NCI-H146 treated with DMSO at 0.1 percent for 48 hours (cell line): ENCODE data around the gene PADI4.
"Not testable (repeated sequence)": the region's sequence is repeated elsewhere in the genome, so short reads cannot be mapped to it uniquely, and the experiment has no call there.

ENCODE experiments used
- DNase-seq: peaks from one replicate; lab custom pipeline; 2025; ENCODE audit not compliant: unreplicated experiment; lab: John Stamatoyannopoulos, UW

PADI4 gene

DNA sequence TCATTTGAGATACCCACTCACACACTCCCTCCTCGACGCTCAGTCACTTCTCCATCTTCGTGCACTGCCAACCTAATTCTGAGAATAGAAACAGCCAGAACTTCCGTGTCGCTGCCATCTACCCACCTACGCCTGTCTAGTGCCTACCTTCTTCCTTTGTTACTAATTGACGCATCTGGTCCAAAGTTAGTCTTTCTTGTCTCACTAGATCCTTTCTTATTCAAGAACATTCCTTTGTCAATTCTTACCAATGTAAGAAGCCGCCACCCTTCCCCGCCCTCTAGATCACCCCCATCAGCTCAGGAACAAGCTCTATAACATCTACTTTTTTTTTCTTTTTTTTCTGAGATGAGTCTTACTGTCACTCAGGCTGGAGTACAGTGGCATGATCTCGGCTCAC lies 67.7 kb downstream of the PADI4 start:
- no peak for DNase-seq

DNA sequence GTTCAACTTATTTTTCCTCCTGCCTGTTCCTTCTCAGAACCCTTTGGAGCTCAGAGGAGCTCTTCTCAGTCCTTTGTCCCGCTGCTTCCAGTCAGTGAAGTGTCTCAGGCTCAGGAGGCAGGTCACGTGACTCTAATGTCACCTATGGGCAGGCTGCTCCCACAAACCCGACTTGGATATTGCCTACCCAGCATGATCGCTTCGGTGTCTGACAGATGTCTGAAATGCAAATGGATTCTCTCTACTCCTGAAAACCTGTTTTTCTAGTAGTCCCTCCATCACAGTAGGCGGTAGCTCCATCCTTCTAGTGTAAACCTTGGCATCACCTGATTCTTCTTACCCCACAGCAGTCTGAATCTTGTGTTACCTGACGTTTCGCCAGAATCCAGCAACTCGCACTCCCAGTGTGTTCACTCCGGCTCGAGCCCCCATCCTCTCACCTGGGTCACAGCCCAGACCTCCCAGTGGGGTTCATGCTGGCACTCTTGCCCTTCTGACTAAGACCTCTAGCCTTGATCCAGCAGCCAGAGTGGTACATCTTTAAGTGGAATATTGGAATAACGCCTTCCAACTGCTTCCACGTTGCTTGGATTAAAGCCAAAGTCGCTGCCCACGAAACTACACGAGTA lies 69.4 kb downstream of the PADI4 start:
- DNase-seq, result peak; percentile 1

DNA sequence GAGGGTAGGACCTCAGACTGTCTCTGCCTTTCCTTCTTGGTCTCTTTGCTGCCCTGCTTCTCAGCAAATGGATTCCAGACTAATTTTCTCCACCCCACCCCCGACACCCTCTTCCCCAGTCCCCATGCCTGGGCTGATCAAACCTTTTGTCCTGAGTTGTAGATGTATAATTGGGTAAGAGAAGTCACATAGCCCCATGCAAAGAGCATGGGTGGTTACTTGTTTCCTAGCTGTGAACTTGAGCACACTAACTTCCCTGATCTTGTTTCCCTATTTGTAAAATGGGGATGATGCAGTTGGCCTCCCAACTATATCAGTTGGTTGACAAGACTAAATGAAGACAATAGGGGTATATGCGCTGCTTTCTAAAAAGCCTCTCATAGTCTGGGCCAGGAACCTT lies 73.2 kb downstream of the PADI4 start:
- no peak for DNase-seq

DNA sequence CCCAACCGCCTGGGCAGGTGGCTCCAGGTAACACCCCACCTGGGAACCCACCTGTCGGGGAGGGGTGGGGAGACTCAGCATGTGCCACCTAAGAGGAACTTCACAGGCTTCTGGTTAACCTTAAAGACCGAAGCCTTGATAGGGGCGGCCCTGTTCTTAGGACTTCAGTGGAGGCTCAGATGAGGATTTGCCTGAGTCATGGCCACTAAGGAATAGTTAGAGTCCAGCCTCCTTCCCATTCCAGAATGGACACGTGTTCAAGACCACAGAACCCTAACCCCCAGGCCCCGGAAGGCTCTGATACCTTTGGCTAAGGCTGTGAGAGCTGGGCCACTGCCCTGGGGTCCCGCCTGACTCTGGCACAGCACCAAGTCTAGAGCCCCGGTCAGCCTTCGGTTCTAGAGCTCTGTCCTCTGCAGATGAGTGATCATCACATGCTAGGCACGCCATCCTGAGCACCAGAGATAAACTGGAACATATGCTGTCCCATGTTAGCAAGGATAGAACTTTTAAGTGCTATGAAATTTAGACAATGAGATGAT lies 84.3 kb downstream of the PADI4 start:
- no peak for DNase-seq

DNA sequence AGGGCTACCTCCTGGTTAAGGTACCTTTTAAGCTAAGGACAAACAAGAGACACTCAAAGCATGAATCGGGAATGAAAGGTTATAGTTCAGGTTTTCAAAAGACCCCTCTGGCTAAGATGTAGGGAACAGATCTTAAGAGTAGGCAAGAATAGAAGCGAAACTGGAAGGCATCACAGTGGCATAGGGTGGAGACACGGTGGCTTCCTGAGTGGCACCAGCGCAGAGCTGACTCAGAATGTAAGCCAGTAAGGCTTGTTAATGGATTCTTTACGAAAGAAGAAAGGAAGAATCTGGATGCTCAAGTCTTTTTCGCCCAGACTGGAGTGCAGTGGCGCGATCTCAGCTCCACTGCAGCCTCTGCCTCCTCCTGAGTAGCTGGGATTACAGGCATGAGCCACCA lies 85.2 kb downstream of the PADI4 start:
- no peak for DNase-seq

DNA sequence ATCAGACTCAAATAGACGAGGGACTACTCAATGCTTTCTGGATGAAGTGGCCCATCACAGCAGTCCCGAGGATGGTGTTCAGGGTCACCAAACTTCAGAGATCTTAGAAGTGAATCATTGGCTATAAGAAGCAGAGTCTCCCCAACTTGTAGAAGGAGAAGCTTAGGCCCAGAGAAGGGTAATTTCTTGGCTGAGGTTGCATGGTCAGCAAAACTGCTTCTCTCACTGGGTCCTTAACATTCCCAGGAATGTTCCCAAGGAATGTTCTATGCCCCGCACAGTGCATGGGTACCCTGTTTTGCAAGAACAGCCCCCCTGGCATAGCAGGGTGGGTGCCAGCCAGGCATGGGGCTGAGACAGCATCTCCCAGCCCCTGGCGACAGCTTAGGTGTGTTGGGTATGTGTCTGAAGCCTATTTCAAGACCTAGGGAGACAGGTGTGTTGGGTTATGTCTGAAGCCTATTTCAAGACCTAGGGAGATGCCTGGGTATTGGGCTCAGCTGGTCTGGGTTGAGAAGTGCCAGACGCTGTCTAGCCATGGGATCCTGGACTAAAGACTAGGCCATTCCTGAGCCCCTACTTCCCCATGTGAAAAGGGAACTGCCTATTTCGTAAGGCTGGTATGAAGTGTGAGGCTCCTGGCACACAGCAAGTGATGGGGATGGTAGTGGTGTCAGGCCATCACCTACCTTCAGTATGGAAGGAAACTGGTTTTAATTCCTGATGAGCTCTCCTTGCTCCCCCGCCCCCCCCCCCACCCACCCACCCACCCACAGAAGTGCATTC lies 90.1 kb downstream of the PADI4 start:
- DNase-seq, result no peak

DNA sequence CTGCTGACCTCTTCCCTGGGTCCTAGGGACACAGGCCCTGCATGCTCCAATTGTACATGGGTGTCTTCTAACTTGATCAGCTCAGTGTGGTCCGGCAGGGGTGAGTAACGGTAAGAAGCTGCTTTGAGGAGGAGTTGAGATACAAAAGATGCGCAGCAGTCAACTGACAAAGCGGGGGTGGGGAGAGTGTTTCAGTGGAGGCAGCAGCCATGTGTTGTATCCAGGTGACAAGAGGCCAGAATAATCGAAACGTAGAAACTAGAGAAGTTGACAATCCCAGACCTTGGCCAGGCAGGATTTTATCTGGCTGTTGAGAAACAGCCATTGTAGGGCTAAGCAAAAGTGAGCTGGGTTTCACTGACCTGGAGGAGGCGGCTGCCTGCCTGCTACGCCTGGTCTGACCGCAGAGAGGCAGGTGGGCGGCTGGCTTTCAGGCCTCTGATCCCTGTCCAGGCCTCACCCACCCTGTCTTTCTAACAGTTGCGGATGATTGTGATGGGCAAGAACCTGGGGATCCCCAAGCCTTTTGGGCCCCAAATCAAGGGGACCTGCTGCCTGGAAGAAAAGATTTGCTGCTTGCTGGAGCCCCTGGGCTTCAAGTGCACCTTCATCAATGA lies 92.8 kb downstream of the PADI4 start:
- no peak for DNase-seq

DNA sequence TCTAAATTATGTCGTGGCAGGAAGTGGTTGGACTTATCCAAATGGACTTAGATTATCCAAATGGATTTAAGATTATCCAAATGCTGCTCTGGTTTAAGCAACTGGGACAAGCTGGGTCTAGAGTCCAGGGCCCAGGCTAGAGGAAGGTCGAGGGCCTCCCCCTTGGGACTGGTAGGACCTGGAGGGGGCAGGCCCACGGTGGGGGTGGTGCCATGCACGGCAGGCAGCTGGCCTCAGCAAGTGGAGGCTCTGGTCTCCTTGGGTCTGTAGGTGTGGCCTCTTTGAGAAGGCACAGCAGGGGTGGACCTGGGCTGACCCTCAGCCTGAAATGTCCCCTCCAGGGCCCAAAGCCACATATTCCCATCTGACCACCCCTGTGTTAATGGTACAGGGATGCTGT lies 93.8 kb downstream of the PADI4 start:
- DNase-seq, result no peak

DNA sequence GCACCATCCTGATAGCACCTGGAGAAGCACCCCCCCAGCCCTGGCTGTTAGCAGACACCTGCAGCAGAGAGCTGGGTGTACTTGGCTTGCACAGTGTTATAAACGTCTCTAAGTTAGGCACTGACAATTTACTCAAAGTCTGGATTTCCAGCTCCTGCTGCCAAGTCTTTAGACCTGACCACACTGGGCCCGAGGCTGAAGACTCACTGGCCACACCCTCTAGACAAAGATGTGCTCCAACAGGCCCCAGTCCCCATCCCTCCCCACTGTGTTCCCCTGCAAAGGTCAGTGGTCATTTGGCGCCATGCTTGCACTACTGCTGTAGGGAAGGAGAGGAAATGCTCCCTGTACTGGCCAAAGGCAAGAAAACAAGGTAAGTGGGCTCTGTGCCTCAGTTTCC lies 95.1 kb downstream of the PADI4 start:
- no peak for DNase-seq

DNA sequence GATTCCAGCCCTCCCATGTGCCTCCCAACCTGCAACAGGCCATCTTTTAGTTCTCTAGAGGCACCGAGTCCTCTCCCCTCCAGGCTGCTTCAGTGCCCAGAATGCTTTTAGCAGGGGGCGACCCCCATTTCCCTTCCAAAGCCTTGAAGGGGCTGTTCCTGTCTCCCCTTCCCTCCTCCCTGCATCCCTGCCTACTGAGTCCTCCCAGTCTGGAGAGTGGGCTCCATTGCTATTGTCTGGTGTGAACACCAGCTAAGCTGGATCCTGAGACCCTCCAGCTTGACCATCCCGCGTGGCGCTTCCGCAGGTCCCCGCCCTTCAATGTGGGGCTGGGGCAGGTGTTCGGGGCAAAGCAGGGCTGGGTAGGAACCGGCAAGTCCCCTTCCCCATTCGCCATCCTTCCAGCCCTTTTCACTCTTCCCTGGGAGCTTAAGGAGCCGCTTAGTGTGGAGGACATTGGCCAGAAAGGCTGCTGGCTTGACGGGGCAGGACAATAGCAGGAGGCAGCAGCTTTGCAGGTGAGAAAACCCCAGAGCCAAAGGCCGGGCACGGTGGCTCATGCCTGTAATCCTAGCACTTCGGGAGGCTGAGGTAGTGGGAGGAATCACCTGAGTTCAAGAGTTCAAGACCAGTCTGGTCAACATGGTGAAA lies 96.2 kb downstream of the PADI4 start:
- DNase-seq, result no peak

DNA sequence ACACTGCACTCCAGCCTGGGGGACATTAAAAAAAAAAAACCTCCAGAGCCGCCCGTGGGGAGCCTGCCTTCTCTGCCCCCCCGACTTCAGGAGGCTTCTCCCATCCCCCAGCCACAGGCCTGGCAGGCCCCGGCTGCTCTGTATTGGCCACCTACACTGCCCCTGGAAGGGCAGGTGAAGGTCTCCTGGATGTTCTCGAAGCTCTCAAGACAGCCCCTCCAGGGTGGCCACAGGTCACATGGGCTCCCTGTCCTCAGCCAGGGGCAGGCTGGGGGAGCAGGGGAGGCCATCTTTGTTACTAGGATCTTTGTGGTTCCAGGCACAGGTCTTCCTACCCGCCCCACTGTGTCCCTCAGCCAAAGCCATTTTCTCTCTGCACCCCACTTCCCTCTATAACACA lies 96.8 kb downstream of the PADI4 start:
- DNase-seq, result no peak

DNA sequence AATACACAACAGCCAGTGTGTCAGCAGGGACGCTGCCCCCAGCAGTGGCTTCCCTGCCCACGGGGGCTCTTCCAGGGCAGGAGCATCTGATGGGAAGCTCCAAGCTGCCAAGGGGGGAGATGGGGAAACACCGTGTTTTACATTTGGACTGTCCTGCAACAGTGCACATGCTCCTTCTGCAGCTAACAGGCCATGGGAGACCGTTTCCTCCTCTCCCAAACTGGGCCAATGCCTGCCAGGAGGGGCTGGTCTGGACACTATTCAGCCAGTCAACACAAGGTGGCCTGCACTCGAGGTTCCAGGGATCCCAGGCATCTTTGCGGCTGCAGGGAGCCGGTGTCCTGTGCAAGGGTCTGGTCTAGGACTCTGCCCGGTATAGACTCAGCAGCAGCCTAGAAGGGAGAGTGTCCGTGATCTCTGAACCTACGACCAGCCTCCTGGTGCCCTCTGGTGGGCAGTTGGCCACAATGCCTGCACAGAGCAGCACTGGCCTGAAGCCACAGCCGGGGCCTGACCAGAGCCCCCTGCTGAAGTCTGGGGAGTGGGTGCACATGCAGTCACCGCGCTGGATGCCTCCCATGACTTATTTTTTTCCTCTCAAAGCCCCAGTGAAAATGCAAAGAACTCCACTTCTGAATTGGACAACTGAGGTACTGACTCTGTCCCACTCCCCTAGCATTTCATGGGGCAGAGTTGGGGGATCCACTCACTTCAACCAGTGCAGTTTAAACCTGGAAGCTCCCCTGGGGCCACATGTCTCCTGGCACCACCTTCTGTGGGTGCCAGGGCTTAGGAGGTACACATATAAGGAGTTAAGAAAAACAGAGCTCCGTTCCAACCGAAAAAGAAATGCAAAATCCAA lies 98.1 kb downstream of the PADI4 start:
- peak; percentile 2 for DNase-seq

DNA sequence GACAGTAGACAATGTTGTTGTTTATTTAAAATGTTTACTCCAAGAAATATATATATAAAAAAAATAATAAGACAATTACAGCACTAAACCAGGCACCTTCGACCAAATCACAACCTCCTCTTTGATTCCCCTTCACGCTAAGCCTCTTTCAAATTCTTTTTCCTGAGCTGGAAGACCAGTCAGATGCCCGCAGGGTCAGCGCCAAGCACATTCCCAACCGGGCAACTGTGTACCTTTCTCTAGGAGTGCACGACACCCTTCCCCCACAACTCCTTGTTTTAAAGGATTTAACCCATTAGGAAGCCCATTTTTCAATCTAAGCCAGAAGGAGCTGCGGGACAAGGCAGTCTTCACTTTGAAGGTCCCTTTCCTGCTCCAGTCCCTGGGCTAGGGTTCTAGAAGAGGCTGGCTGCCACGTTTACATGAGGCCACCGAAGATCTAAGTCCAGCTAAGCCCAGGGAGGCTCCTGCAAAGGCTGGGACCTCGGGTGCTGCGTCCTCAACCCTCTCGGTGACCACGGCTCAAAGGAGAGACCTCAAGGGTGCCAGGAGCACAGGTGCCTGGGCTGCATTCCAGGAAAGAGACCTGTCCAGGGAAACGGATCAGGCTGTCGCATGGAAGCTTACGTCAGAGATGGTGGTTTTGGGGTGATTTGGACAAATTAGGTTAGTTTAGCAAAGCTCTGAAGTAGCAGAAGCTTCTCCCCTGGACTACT lies 98.9 kb downstream of the PADI4 start:
- DNase-seq, result not testable (repeated sequence)

DNA sequence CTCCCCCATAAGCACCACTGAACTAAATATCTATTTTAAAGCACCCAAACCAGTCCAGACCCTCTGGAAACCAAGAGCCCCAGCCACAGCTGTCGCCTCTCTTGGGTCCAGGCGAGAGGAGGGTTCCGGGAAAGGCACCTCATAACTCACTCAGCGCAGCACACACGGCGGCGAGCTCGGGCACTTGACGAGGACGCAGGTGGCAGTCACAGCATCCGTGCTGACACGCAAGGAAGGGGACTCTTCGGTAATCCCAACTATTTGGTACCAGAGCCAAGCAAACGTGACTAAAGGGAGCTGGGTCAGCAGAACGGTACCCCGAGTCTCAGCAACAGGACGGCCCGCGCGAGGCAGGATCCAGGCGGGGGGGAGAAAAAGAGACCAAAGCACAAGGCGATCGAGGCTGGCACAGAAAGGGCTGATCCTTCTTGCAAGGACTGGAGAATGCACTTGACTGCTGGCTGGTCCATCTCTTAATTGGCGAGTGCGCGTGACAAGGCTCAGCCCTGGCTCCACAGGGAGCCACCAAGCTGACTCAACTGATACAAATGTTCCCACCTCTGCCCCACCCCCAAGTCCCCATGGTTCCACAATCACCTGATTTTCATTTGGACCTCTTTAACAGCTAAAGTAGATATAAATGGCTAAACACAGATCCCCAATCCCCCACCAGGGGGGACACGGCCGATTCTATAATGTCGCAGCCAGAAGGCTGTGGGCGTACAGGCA lies 100.0 kb downstream of the PADI4 start:
- not testable (repeated sequence) for DNase-seq

DNA sequence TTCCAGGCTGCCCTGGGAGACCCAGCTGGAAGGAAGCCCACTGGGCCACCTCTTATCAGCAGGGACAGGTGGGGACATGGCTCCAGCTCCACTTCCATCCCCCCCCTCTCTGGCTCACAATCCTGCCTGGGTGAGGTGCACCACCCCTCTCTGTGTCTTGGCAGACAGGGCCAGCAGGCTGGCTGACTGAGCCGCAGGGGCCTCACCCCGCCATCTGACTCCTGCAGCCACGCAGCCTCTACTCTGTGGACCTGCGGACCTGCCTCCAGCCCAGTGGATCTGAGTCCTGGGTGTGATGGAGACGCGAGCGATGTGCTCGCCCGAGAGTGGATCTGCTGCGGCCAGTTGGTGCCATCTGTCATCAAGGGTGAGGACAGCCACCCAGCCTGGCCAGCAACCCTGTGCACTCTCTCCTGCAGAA lies 101.4 kb downstream of the PADI4 start:
- no peak for DNase-seq

DNA sequence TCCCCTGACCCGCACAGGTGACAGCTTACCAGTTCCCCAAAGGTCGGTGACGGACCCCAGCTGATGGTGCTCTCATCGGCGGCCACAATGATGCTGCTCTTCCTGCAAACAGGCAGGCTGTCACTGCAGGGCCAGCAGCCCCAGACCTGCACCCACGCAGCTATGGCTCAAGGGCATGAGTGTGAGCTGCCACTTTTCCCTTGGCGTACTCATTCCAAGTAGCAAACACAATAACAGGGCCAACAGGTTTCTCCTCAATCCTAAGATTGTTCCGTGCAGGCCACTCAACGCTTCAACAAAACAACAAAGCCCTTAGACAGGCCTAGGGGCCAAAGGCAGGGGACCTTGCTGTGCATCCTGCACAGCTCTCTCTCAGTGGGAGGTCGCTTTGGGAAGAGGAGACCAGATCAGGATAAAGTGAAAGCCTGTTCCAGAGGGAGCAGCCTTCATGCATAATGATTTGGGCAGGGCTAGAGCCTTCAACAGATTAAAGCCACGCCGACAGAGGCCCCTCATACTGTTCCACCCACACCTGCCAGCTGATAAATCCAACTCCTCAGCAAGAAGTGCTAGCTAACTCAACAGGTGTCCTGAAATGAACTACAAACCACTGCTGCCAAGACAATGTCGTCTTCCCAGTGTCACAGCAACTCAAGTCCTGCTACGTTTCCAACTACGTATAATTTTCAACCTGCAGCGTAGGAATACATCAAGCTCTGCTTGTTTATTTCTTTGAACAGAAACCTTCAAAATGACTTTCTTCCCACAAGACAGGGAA lies 104.3 kb downstream of the PADI4 start:
- no peak for DNase-seq
